Hematopoietic multipotent progenitor cell treated with erythropoietin and hydrocortisone succinate and interleukin-3 and kit ligand, for 6 days (in vitro differentiated cells): Measurements from ENCODE around the gene IL10RA.

Experiments
- DNase-seq: peaks from one replicate; pipeline ENCODE4 v3.0.0-alpha.2; 2015

IL10RA gene

DNA sequence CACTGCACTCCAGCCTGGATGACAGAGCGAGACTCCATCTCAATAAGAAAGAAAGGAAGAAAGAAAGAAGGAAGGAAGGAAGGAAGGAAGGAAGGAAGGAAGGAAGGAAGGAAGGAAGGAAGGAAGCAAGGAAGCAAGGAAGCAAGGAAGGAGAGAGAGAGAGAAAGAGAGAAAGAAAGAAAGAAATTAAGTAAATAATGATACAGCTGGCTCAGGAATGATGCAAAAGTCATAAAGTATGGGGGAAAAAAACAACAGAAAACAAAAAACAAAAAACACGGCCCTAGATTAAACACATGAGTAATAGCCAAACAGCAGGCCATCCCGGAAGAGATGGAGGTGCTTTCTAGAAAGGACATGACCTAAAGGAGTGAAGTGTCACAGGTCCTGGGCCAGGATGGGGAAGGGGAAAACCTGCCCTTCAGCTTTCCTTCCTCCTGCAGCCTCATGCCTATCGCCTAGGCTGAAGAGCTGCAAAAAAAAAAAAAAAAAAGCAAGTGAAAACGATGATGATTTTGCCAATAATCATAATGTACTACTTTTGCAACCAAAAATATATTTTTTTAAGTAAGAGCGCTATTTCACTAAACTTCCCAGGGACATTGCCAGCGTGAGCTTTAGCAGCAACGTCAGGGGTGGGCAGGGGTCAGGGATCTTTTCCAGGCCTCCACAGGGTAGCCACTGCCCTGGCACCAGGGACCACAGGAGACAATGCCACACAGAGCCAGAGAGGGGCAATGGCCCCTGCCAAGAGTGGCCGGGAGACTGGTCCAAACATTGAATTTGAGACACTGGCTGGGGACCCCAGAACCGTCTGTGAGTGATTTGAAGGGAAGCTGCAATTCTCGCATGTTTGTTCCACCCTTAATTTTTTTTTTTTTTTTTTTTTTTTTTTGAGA is 62.5 kb downstream of the IL10RA start:
- DNase-seq = no peak

DNA sequence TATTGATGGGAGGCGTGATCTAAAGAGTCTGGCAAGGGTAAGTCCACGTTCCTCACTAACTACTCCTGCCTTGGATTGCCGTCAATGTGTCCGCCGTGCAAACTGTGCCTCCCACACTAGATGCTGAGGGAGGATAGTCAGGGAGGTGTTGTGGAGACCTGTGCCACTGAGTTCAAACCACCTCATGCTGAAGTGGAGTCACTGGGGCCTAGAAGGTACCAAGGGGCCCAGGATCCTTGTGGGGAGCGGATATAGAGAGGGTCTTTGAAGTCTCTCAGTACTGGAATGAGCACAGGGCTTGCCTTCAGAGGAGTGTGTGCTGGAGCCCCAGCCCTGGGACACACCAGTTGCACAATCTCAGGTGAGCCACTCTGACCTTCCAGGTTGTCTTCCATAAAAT is 63.6 kb downstream of the IL10RA start:
- no peak for DNase-seq

DNA sequence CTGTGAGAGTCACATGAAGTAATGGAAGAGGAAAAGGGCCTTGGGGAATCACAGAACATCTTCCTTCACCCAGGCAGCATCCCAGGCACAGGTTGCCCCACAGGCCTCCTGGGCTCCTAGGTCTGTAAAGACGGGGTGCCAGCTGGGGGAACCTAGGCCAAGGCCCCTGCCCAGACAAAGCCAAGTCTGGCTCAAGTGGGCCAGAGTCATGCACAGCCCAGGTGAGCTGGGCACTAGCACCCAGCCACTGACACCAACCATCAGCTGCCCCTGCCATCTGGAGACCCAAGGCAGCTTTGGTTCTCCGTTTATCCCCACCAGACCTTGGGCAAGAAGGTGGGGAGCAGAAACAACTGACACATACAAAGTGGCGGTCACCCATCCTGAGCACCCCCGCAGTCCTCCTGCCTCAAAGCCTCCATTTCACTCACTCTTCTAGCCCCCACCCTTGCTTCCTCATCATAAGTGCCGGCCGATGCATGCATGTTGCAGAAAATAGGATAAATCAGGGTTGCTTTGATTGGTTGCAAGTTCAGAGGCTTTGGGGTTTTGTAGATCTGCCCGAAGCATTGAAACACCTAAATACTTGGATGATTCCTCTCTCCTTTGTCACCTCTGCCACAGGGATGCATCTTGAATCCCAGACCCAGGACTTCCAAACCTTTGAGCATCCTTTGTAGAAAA is 64.2 kb downstream of the IL10RA start:
- DNase-seq = no peak
